ENCODE measurements around the gene TMSB10.

TMSB10 gene

DNA sequence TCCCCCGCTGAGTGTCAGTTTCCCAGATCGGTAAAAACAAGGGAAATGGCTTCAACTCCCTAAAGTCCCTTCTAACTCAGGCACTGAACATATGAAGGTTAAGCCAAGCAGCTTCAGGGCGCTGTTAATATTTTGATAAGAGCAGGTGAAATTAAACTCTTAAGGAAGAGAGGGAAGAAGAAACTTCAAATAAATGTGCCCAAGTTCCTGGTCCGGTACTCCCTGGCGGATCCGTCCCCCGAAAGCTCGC lies 25.1 kb upstream of the TMSB10 start:
- no peak for DNase-seq (ENCODE audit: low read depth)

DNA sequence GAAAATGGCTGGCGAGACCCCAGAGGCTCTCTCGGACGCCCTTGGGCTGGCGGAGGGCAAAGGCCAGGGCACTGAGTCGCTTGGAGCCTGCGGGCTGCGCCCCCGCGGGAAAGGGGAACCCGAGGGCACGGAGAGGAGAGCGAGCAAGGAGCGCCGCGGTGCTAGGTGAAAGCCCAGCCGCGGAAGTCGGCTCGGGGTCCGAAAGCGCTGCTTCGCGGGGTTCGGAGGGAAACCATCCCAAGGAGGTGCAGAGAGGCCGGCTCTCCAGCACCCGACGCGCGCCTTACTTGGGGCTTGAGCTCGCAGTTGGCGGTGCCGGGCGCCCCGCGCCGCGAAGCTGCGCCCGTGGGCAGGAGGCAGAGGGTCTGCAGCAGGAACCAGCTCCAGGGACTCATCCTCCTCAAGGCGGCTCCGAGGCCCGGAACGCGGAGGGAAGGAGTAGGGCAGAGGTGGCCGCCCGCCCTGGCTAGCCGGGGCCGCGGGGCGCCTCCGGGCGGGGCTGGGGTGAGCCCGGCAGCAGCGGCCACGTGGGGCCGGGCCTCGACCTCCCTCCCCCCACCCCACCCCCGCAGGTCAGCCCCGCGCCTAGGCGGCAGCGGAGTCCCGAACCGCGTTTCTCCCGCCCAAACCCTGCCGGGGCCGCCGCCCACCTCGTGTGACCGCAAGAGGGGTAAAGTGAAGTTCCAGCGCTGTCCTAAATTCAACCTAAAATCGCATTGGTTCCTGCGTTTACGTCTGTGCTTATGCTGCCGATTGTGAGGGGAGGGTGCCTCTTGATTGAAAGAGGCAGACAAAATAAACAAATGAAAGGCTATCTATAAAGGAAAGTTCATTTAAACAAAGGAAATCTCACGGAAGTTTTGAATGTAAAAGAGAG lies 24.6 kb upstream of the TMSB10 start, which contains the start of gene TRABD2A:
TSS of gene TRABD2A (minus strand) at position 440 of the 877 bp plus-strand sequence. CDS start at position 395, 45 bp downstream.
- DNase-seq (ENCODE audit: low read depth), result peak; percentile 31

DNA sequence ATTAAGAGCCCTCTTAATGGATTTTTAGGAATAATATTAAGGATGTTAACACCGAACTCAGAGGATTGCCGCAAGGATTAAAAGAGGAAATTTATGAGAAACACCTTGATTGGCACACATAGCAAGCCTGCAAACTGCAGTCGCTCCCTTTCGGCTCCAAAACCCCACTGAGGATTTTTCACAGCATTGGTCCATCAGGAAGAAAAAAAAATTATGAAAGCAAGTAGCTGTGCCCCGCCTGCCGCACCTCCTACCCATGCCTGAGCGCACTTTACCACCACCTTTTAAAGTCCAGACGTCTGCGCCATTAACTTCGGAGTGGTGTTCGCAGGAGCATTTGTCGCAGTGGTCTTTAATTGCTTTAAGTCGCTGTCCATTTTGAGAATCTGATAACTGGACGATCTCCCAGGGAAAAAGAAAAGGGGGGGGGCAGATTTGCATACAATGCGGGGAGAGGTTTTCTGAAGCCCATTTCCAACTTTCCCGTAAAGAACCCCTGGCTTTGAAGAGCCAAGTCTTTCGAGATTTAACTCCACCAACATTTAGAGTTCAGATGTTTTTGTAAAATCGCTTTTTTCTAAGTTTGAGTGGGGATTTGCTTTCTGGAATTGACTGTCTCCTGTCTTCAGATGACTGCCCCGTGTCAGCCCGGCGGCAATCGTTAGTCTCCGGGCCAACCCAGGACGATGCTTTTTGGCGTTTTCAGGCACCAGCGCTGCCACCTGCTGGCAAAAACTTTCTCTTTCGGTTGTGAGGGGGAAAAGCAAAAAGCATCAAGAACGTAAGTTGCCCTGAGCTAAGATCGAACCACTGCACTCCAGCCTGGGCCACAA lies 23.7 kb upstream of the TMSB10 start:
- DNase-seq (ENCODE audit: low read depth), result peak; percentile 71

DNA sequence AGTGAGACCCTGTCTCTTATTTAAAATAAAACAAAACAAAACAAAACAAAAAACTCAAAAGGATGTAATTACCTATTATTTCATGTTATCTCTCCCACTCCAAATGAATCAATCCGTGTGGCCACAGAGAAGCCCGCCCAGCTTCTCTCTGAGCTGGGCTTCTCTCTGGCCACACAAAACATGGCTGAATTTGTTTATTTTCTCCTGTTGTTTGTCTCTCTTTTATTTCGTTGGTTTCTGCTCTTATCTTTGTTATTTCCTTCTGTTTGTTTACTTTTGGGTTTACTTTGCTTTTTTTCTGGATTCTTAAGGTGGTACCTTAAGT lies 23.1 kb upstream of the TMSB10 start:
- no peak for DNase-seq (ENCODE audit: low read depth)

- no peak for DNase-seq (ENCODE audit: low read depth)
These were observed 22.5 kb upstream of the TMSB10 start for GRCh38 chr2:84882775-84883550.

GRCh38 chr2:84884449-84884848 lies 21.0 kb upstream of the TMSB10 start:
- DNase-seq (ENCODE audit: low read depth), result no peak

DNA sequence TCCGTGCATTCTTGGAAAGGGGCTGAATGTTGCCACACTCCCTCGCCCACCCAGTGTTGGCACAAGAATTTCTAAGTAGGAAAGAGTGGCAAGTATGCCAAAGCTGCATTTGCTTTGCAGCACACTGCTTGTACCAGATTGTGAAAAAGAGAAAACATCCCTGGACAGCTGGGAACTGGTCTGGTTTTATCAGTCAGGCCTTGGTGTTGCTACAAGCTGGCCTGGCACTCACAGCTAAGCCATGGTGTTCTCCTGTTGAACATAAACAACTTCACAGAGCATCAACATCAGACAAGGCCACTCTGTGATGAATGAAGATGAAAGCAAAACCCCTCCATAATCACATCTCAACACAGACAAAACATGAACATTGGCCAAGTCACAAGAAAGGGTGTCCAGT lies 20.3 kb upstream of the TMSB10 start:
- no peak for DNase-seq (ENCODE audit: low read depth)

GRCh38 chr2:84886791-84887190 lies 18.7 kb upstream of the TMSB10 start:
- no peak for DNase-seq (ENCODE audit: low read depth)

GRCh38 chr2:84888401-84889276 lies 16.8 kb upstream of the TMSB10 start:
- no peak for DNase-seq (ENCODE audit: low read depth)

DNA sequence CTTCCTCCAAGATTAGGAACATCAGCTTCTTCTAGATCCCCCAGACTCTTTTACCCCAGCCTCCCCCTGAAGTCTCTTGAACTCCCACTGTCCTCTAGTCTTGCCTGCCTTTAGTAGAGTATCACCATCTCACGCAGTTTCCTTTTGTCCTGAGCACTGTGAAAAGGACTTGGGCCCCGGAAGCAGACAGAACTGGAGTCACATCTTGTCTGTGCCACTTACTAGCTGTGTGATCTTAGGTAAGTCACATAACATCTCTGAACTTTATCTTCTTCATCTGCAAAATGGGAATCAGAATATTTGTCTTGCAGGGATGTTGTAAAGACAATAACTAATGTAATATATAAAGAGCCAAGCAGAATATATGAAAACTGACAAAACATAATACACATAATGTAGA lies 16.1 kb upstream of the TMSB10 start:
- DNase-seq (ENCODE audit: low read depth), result no peak

DNA sequence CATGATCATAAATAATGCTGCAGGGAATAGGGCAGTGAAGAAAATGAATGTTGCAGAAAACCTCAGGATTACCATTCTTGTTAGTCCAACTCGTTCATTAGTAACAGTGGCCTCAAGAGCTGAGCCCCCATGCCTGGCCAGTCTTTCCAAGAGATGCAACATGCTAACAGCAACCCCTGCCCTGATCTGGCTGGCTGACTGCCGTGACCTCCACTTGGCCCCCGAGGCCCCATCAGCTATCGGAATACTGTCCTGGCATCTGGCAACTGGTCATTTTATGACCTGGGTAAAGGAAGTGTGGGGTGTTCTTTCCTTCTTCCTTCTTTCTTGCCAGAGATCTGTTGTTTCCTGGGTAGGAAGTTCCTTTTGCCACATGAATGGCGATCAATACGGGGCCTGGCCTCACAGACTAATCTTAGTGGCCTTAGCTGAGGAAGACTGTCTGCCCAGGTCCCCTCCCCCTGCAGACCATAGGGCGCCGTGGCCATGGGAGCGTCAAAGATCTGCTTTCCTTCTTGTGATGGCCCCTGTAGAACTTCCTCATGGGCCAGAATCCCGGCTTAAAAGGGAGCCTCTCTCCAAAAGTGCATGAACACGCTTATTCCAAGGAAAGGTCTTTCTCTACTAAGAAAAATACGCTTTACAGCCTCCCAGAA lies 14.0 kb upstream of the TMSB10 start:
- no peak for DNase-seq (ENCODE audit: low read depth)

DNA sequence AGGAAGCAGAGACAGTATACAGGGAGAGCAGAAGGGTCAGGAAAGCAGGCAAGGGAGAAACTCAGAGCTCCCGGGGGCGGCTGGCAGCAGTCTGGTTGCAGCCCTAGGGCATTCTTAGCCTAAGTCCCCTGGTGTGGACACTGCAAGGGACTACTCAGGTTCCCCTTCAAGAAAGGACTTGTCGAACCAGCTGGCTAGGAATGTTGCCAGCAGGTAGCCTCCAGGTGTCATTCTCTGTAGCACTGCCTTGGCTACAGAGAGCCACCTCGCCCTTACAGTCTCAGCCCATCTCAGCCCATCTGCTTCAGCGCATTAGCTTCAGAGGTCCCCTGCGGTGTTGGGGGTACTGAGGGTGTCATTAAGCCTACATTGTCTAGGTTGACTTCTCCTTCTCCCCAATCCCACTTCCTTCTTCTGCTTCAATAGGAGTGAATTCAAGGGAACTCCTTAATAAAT lies 11.3 kb upstream of the TMSB10 start:
- DNase-seq (ENCODE audit: low read depth), result no peak

DNA sequence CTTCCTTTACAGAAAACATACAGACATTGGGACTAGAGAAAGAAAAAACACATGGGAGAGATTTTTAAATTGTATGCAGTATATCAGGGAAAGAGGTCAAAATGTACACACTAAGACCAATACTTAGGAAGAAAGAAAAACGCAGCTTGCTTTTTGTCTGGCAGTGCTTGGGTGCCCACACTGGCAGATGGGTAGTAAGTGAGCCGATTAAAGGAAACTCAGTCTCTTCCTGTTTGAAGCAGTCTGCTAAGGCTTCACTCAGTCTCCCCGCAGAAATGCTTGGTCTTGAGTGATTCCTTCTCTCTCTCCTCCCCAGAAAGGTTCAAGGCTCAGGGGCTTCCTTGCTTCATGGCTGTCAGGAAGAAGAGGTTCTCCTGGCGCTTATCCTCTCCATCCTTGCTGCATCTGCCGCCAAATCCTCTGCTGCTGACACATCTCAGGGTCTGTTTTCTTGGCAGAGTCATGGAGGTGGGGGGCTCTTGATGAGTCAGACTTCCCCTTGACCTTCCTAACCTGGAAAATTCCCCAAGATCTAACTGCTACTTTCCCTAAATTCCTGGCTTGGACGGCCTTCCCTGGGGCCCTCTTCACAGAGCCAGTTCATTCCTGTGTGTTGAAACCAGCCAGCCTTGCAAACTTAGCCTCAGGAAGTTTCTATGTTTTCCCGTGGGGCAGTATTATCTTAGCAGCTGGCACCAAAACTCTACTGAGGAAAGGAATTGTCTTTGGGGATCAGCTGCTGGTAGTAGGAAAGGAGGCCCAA lies 10.5 kb upstream of the TMSB10 start:
- DNase-seq (ENCODE audit: low read depth), result no peak

DNA sequence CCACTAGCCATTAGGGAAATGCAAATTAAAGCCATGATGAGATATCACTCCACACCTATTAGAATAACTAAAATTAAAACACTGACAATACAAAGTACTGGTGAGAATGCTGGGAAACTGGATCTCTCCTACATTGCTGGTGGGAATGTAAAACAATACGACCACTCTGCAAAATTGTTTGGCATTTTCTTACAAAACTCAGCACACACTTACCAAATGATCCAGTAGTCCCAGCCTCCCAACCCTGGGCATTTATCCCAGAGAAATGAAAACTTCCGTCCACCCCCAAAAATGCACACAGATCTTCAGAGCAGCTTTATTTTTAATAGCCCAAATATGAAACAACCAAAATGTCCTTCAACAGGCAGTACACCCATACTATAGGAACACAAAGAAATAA lies 8.9 kb upstream of the TMSB10 start:
- DNase-seq (ENCODE audit: low read depth), result no peak

GRCh38 chr2:84897773-84898172 lies 7.7 kb upstream of the TMSB10 start:
- DNase-seq (ENCODE audit: low read depth), result no peak

DNA sequence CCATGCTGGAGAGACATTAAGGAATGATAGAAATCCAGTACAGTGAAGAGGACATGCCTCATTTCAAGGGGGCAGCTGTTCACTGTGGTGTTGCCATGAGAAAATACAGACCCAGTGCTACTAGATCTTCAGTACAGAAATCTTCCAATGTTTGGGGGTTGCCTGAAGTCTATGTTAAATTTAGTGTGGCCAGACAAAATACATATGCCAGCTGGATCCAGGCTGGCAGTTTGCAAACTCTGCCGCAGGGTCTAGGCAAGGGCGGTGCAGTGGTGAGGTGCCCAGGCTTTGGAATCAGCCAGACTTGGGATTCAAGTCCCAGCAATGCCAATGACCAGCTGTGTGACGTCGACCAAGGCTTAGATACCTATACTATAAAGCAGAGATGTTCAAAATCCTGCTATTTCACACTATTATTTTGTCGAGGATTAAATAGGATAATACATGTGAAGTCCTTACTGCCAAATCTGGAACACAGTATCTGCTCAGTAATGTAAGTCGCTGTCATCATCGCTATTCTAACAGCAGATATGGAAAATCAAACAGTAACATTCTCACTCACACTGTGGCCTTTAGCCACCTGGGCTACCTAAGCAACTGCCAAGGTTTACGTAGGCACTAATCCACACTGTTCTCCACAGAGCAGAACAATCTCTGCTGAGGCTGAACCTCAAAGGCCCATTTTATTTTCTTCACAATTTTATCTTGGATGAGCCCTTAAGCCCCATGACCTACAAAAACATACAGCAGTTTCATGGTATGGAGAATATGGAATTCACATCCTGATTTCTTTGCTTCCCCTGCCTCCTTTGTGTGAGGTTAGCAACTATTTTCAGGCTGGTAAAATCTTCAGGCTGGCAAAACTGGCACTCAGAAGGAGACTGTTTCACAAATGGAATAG lies 5.9 kb upstream of the TMSB10 start:
- no peak for DNase-seq (ENCODE audit: low read depth)

GRCh38 chr2:84900971-84901370 lies 4.5 kb upstream of the TMSB10 start:
- no peak for DNase-seq (ENCODE audit: low read depth)

DNA sequence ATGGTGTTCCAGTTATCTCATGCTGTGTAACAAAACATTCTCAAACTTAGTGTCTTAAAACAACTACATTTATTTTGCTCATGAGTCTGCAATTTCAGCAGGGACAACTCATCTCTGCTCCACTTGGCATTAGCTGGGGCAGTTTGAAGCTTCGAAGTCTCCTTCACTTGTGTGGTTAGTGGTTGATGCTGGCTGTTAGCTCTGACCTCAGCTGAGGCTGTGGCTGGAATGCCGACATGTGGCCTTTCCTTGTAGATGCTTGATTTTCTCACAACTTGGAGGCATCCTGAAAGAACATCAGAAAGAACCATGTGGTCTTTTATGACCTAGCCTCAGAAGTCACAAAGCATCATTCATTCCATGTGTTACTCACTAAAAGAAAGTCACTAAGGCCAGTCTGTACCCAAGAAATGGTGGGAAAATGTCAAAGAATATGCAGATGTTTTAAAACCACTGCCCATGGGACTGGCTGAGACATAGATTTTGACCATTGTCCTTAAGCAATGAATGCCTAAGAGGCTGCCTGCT lies 3.8 kb upstream of the TMSB10 start:
- no peak for DNase-seq (ENCODE audit: low read depth)

DNA sequence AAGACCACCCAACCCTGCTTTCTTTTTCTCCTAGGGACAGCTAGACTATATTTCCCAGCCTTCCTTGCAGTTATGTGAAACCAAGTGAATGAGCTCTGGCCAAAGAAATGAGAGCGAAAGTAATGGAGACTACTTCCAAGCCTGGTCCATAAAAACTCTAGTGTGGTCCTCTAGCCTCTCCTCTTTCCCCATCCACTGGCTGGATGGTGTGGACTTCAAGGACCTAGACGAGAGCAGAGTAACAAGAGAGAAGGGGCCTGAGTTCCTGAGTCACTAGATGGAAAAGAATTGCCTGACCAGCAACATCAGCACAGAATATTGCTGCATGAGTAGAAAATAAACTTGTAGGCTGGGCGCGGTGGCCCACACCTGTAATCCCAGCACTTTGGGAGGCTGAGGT lies 2.9 kb upstream of the TMSB10 start:
- no peak for DNase-seq (ENCODE audit: low read depth)

Data from stimulated activated CD8-positive, alpha-beta memory T cell treated with anti-CD3 and anti-CD28 coated beads, Interleukin-12 subunit alpha, Interleukin-12 subunit beta, amount 100 ng/mL, for 4 hours (primary cell).